Pancreas (tissue), 10 donors: Measurements from ENCODE around the gene DLEU7. TPM values are rescaled to one million over a fixed set of nuclear protein-coding genes. Genes with fewer than 3 reads are reported as not detected.

Source experiments
- ATAC-seq, 4 donors: fragments of 200-7000 bp; cut with Tn5 transposase; one replicate each; pipeline versions ENCODE4 v1.8.0 to v1.9.1; 2020; ENCODE audit warnings: mild to moderate bottlenecking in 4 of 4, moderate library complexity in 4 of 4
- DNase-seq, 6 donors: peaks; one replicate each; pipeline ENCODE4 v3.0.0-alpha.2; 2020
- FAIRE-seq: peaks from 2 replicates; lab custom pipeline; 2012; peaks lifted over from hg19 to GRCh38; lab: Jason Lieb, UNC
- H3K27ac ChIP-seq, 4 donors: fragments of 200-600 bp; sonication (generic); 1 replicate in 3 of 4; 2 replicates in 1 of 4; pipeline versions ENCODE4 v1.5.0 to v1.8.0; 2020
- H3K27me3 ChIP-seq, 4 donors: fragments of 200-600 bp; one replicate each; pipeline ENCODE4 v1.8.0; 2021
- H3K36me3 ChIP-seq, 3 donors: fragments of 200-600 bp; sonication (generic) in 1 of 3; one replicate each; pipeline versions ENCODE4 v1.5.0 to v1.8.0; 2020 to 2021
- H3K4me1 ChIP-seq, 3 donors: fragments of 200-600 bp; one replicate each; pipeline ENCODE4 v1.8.0; 2021
- H3K4me3 ChIP-seq, 4 donors: fragments of 200-600 bp; sonication (generic) in 2 of 4; one replicate each; pipeline versions ENCODE4 v1.5.0 to v1.8.0; 2020 to 2021
- H3K9me3 ChIP-seq, 4 donors: fragments of 200-600 bp; one replicate each; pipeline ENCODE4 v1.8.0; 2021
- WGBS, 2 donors: extraction: QIAGEN DNeasy Blood & Tissue Kit; methylation state at CpG; one replicate each; pipeline ENCODE4 v1.1.7; 2013; 5-methylcytosine and 5-hydroxymethylcytosine counted together
- intact Hi-C, 3 donors: fragments of 100-400 bp; cut with DNase I; formaldehyde crosslinking; loops; one replicate each; pipeline versions ENCODE4 v1.11.1 to v1.14.2; 2022
- polyA plus RNA-seq, 2 donors: library from polyadenylated mRNA; stranded (reverse); fragments of 200-250 nt; gene quantifications; one replicate each; pipeline ENCODE4 v1.2.3, GENCODE V29; 2013
- total RNA-seq, 6 donors: library from RNA; stranded (reverse); fragmentation: NEBNext Ultra II Directional in 4 of 6; extraction: Animal tissue kit (Norgen Biotek cat#: 25700) in 4 of 6; gene quantifications; one replicate each; pipeline versions ENCODE4 v1.2.1 to v1.2.4, GENCODE V29; 2021 to 2023
- TF ChIP-seq, protein P1 (sequence below), 4 donors: fragments of 200-600 bp; sonication (generic) in 3 of 4; IDR thresholded peaks; one replicate each; pipeline versions ENCODE4 v1.5.0 to v1.8.0; 2021; ENCODE audit warnings: antibody characterized with exemption in 4 of 4
- donor health status: healthy with polysubstance abuse.
- donor health status: DM: no; HTN: no; CAD: no; lungs with moderate emphysema.
- donor health status: DM: no; HTN: no; CAD: no.
- donor health status: control.
- donor health status: control.
- donor health status: Bipolar disorder and iron deficiency.
- donor health status: DM: yes; HTN: yes; CAD: no.
- donor health status: DM: no; HTN: no; CAD: no.
- donor health status: DM: no; HTN: no; CAD: no.
- donor health status: DM: yes; HTN: yes; CAD: no.

The DLEU7 gene
- total and polyA plus RNA-seq, 8 donors = 0.02 to 0.47 (median 0.08) TPM; not detected in 3

DNA sequence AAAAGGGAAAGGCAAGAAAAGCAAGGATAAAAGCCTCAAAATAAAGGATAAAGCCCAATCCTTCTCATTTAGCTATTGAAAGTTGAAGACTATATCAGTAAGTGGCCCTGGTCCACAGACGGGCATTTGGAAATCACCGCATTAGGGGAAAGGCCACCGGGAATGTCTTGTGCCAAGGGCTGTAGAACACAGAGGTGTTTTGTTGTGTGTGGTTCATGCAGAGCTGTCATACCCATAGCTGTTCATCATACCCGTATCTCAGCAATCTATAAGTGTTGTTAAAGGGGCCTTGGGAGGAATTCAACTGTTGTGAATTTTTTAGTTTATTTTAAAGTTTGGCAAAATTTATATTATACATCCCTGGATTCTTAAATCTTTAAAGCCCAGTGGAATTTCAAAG lies 33.0 kb downstream of the DLEU7 start:
- Histone ChIP-seq H3K9me3 (no peaks in the 10 kb centered on the region), H3K27ac (no peak overlapping the region), H3K4me3 (no peak overlapping the region), H3K27me3 (no peaks in the 10 kb centered on the region), H3K4me1 (peaks cover 0 to 10% (median 0%) of the 10 kb centered on the region in 3 donors), H3K36me3 (no peaks in the 10 kb centered on the region)
- WGBS, 2 donors = 48 to 56% methylated on average over 4 of the region's 4 CpGs
- FAIRE-seq (no peak), DNase-seq (no peak), ATAC-seq (peak in 2 of 4 donors; percentile 37 to 54)
- TF ChIP-seq, protein P1, sequence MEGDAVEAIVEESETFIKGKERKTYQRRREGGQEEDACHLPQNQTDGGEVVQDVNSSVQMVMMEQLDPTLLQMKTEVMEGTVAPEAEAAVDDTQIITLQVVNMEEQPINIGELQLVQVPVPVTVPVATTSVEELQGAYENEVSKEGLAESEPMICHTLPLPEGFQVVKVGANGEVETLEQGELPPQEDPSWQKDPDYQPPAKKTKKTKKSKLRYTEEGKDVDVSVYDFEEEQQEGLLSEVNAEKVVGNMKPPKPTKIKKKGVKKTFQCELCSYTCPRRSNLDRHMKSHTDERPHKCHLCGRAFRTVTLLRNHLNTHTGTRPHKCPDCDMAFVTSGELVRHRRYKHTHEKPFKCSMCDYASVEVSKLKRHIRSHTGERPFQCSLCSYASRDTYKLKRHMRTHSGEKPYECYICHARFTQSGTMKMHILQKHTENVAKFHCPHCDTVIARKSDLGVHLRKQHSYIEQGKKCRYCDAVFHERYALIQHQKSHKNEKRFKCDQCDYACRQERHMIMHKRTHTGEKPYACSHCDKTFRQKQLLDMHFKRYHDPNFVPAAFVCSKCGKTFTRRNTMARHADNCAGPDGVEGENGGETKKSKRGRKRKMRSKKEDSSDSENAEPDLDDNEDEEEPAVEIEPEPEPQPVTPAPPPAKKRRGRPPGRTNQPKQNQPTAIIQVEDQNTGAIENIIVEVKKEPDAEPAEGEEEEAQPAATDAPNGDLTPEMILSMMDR (IDR thresholded peaks at IDR 0.05) = no peak
- intact Hi-C loops = no loop called here

DNA sequence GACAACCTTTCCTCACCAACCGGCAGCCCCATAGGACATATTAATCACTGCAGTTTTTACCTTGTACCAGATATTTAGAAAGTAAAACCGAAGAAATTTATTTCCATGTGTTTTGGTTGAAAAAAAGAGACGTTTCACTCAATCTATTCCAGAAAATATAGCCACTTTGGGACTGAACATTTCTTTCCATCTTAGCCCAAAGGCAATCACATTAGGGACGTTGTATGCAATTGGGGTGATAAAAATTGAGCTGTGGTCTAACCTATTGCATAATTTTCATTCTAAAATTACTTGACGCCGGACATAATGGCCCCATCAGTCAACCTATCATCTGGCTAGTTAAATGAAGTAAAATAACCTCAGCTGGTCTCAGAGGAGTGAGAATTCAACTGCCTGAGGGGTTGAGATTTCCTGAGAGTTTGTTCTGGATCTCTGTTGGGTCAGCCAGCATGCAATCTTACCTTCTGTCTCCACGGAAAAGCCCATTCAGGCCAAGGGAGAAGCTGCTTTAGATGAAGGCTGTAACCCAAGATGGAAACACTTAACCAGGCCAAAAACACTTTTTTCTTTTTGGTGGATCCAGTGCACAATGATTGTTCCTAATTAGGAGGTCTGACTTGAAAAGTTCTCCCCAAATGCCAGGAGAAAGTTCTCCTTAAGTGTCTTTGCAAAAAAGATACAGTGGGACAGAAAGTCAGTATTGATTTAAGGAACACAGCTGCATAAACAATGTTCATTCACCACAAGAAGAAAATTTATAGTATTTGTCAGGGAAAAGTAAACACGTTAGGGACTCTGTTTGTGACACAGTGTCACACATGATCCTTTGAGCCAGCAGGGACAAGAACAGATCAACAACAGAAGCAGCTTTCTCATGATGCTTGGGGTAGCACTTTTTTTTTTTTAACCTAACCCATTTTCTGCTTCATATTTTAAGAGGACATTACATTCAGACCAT lies 34.1 kb downstream of the DLEU7 start:
- TF ChIP-seq, protein P1 (IDR thresholded peaks at IDR 0.05) = no peak
- WGBS, 2 donors = 49 to 54% methylated on average over 8 of the region's 8 CpGs

GRCh38 chr13:50805805-50806204 lies 37.7 kb downstream of the DLEU7 start:
- H3K36me3 ChIP-seq = no peaks in the 10 kb centered on the region
- TF ChIP-seq, protein P1 (IDR thresholded peaks at IDR 0.05) = no peak
- peaks cover 0 to 10% (median 0%) of the 10 kb centered on the region in 3 donors for H3K4me1 ChIP-seq
- intact Hi-C loops = no loop called here
- no peak for DNase-seq
- no peak for FAIRE-seq
- ATAC-seq = no peak
- H3K9me3 ChIP-seq = no peaks in the 10 kb centered on the region
- no peak overlapping the region for H3K4me3 ChIP-seq
- no peak overlapping the region for H3K27ac ChIP-seq
- no peaks in the 10 kb centered on the region for H3K27me3 ChIP-seq

More for the DNA sequence above, 34.1 kb downstream of the DLEU7 start:
- FAIRE-seq (no peak), ATAC-seq (peak; percentile 66 to 92 (median 80)), DNase-seq (peak in 1 of 6 donors; percentile 23)
- Histone ChIP-seq H3K36me3 (no peaks in the 10 kb centered on the region), H3K9me3 (no peaks in the 10 kb centered on the region), H3K27ac (no peak overlapping the region), H3K4me3 (no peak overlapping the region), H3K4me1 (peaks cover 0 to 10% (median 0%) of the 10 kb centered on the region in 3 donors), H3K27me3 (no peaks in the 10 kb centered on the region)
- intact Hi-C loops = no loop called here

GRCh38 chr13:50801087-50801931 lies 42.2 kb downstream of the DLEU7 start:
- FAIRE-seq (no peak), DNase-seq (peak in 4 of 6 donors; percentile 25 to 65 (median 35)), ATAC-seq (peak; percentile 83 to 99 (median 97))
- H3K27ac ChIP-seq = no peak overlapping the region
- intact Hi-C loops = loop anchor here in 1 of 3 donors (5.0 kb wide), 1 partner anchor 714 kb away; no protein-coding TSS in a partner anchor
- H3K9me3 ChIP-seq = no peaks in the 10 kb centered on the region
- H3K4me1 ChIP-seq = peaks cover 0 to 7% (median 0%) of the 10 kb centered on the region in 3 donors
- H3K4me3 ChIP-seq = no peak overlapping the region
- H3K36me3 ChIP-seq = no peaks in the 10 kb centered on the region
- TF ChIP-seq, protein P1 (IDR thresholded peaks at IDR 0.05) = peak in 3 of 4 donors; percentile 42 to 62 (median 60)
- H3K27me3 ChIP-seq = no peaks in the 10 kb centered on the region
- WGBS, 2 donors = 47 to 49% methylated on average over 13 of the region's 13 CpGs
